CD14-positive monocyte (primary cell): ENCODE measurements around the gene ZNF865. TPM values are rescaled to one million over a fixed set of nuclear protein-coding genes. Genes with fewer than 3 reads are reported as not detected.

Experiments used
- DNase-seq, 3 donors: peaks; one replicate each; pipeline ENCODE4 v3.0.0-alpha.2; 2011 to 2022
- H2AFZ ChIP-seq: 2 replicates; pipeline ENCODE4 v1.6.0; 2012; ENCODE audit warnings: mild to moderate bottlenecking, low read depth, low read length, inconsistent platforms; ENCODE audit not compliant: insufficient read depth, poor library complexity, severe bottlenecking
- H3K27ac ChIP-seq, 2 donors: 1 replicate in 1 of 2; 2 replicates in 1 of 2; pipeline ENCODE4 v1.5.1; 2012 to 2013; ENCODE audit warnings: low read length in 2 of 2, control low read depth in 1 of 2, inconsistent platforms in 1 of 2, low read depth in 1 of 2, mild to moderate bottlenecking in 1 of 2
- H3K27me3 ChIP-seq, 2 donors: one replicate each; pipeline versions ENCODE4 v1.6.0 to v1.6.1; 2011 to 2013; ENCODE audit warnings: low read length in 2 of 2; ENCODE audit not compliant: control insufficient read depth in 2 of 2, insufficient read depth in 2 of 2
- H3K36me3 ChIP-seq, 2 donors: replicated peaks in 1 of 2; 1 replicate in 1 of 2; 2 replicates in 1 of 2; pipeline versions ENCODE4 v1.5.1 to v1.6.1; 2012 to 2013; ENCODE audit warnings: low read length in 2 of 2, control low read depth in 1 of 2, inconsistent platforms in 1 of 2, mild to moderate bottlenecking in 1 of 2; ENCODE audit not compliant: insufficient read depth in 2 of 2, control insufficient read depth in 1 of 2
- H3K4me1 ChIP-seq, 2 donors: 1 replicate in 1 of 2; 2 replicates in 1 of 2; pipeline versions ENCODE4 v1.5.1 to v1.6.1; 2012 to 2013; ENCODE audit warnings: low read length in 2 of 2, control low read depth in 1 of 2, inconsistent platforms in 1 of 2, mild to moderate bottlenecking in 1 of 2, moderate library complexity in 1 of 2; ENCODE audit not compliant: insufficient read depth in 2 of 2, control insufficient read depth in 1 of 2
- H3K4me2 ChIP-seq: replicated peaks from 2 replicates; pipeline ENCODE3; 2012; ENCODE audit warnings: low read length, moderate library complexity, mild to moderate bottlenecking; ENCODE audit not compliant: poor library complexity, severe bottlenecking; ENCODE audit errors: extremely low read depth
- H3K4me3 ChIP-seq, 3 experiments: fragments of 200-600 bp in 1 of 3; sonication (generic) in 1 of 3; replicated peaks in 1 of 3; 1 replicate in 2 of 3; 2 replicates in 1 of 3; pipeline ENCODE4 v1.5.1; 2011 to 2013; ENCODE audit warnings: low read length in 3 of 3, mild to moderate bottlenecking in 3 of 3, control low read depth in 2 of 3, low read depth in 2 of 3, inconsistent platforms in 1 of 3, moderate library complexity in 1 of 3
- H3K79me2 ChIP-seq: 2 replicates; pipeline ENCODE4 v1.6.0; 2012; ENCODE audit warnings: mild to moderate bottlenecking, control low read depth, inconsistent platforms, low read length, moderate library complexity; ENCODE audit not compliant: insufficient read depth
- H3K9ac ChIP-seq: 2 replicates; pipeline ENCODE4 v1.6.0; 2017; ENCODE audit warnings: low read length, mild to moderate bottlenecking; ENCODE audit not compliant: insufficient read depth, poor library complexity, severe bottlenecking
- H3K9me3 ChIP-seq, 2 donors: replicated peaks in 1 of 2; 1 replicate in 1 of 2; 2 replicates in 1 of 2; pipeline versions ENCODE4 v1.5.1 to v1.6.1; 2012 to 2013; ENCODE audit warnings: low read length in 2 of 2, control low read depth in 1 of 2; ENCODE audit not compliant: control insufficient read depth in 1 of 2, insufficient read depth in 1 of 2
- H4K20me1 ChIP-seq: 2 replicates; pipeline ENCODE4 v1.6.0; 2012; ENCODE audit warnings: mild to moderate bottlenecking, low read length, control low read depth, moderate library complexity; ENCODE audit not compliant: insufficient read depth
- H3K27ac Mint-ChIP-seq, 7 donors: one replicate each; pipeline ENCODE4 v1.8.0; 2020; ENCODE audit warnings: mild to moderate bottlenecking in 7 of 7, mixed read lengths in 7 of 7, moderate library complexity in 6 of 7, inconsistent platforms in 2 of 7
- H3K27me3 Mint-ChIP-seq, 3 donors: one replicate each; pipeline ENCODE4 v1.8.0; 2021 to 2022; ENCODE audit warnings: low read depth in 3 of 3, mild to moderate bottlenecking in 3 of 3, mixed read lengths in 3 of 3, moderate library complexity in 3 of 3, inconsistent platforms in 1 of 3
- H3K36me3 Mint-ChIP-seq, 2 donors: one replicate each; pipeline ENCODE4 v1.8.0; 2020; ENCODE audit warnings: mixed read lengths in 2 of 2, inconsistent platforms in 1 of 2, mild to moderate bottlenecking in 1 of 2
- H3K4me1 Mint-ChIP-seq: one replicate; pipeline ENCODE4 v1.8.0; 2020; ENCODE audit warnings: mild to moderate bottlenecking, mixed read lengths
- H3K4me3 Mint-ChIP-seq, 2 donors: one replicate each; pipeline ENCODE4 v1.8.0; 2020; ENCODE audit warnings: mild to moderate bottlenecking in 2 of 2, mixed read lengths in 2 of 2, moderate library complexity in 1 of 2
- H3K9me3 Mint-ChIP-seq, 7 donors: one replicate each; pipeline ENCODE4 v1.8.0; 2020 to 2022; ENCODE audit warnings: mixed read lengths in 7 of 7, mild to moderate bottlenecking in 6 of 7, moderate library complexity in 6 of 7, inconsistent platforms in 2 of 7
- WGBS: methylation state at CpG from one replicate; pipeline ENCODE4 v1.1.5; 2013; ENCODE audit warnings: missing lambda C conversion rate; ENCODE audit not compliant: insufficient coverage; 5-methylcytosine and 5-hydroxymethylcytosine counted together
- intact Hi-C, 2 donors: fragments of 100-400 bp; cut with micrococcal nuclease; formaldehyde crosslinking; loops; one replicate each; pipeline versions ENCODE4 v1.15.0 to v1.15.1; 2023
- polyA plus RNA-seq, 3 donors: library from polyadenylated mRNA; depleted of rRNA in 1 of 3; unstranded in 2 of 3; stranded (reverse) in 1 of 3; fragments of 300-500 nt in 2 of 3; fragments of >200 nt in 1 of 3; fragmentation: Illumina TruSeq in 2 of 3; gene quantifications; 1 replicate in 2 of 3; 2 replicates in 1 of 3; pipeline ENCODE4 v1.2.3, GENCODE V29; 2012 to 2021
- TF ChIP-seq, protein P1 (sequence below): fragments of 200-600 bp; IDR thresholded peaks from one replicate; pipeline ENCODE4 v1.8.0; 2022; ENCODE audit warnings: antibody characterized with exemption, mild to moderate bottlenecking

Gene ZNF865
- polyA plus RNA-seq, 3 donors: 0.03 to 6.0 (median 0.07) TPM

- peaks cover 15% of the 10 kb centered on the region for H3K4me1 Mint-ChIP-seq
- H3K9me3 ChIP-seq: no peaks in the 10 kb centered on the region
- H3K79me2 ChIP-seq: no peaks in the 10 kb centered on the region
- peaks cover 0 to 4% (median 0%) of the 10 kb centered on the region in 7 donors for H3K9me3 Mint-ChIP-seq
- TF ChIP-seq, protein P1, sequence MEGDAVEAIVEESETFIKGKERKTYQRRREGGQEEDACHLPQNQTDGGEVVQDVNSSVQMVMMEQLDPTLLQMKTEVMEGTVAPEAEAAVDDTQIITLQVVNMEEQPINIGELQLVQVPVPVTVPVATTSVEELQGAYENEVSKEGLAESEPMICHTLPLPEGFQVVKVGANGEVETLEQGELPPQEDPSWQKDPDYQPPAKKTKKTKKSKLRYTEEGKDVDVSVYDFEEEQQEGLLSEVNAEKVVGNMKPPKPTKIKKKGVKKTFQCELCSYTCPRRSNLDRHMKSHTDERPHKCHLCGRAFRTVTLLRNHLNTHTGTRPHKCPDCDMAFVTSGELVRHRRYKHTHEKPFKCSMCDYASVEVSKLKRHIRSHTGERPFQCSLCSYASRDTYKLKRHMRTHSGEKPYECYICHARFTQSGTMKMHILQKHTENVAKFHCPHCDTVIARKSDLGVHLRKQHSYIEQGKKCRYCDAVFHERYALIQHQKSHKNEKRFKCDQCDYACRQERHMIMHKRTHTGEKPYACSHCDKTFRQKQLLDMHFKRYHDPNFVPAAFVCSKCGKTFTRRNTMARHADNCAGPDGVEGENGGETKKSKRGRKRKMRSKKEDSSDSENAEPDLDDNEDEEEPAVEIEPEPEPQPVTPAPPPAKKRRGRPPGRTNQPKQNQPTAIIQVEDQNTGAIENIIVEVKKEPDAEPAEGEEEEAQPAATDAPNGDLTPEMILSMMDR: no peak
- no peak overlapping the region for H3K27ac Mint-ChIP-seq
- no peak overlapping the region for H3K4me2 ChIP-seq
- H3K4me1 ChIP-seq: peaks cover 17 to 22% of the 10 kb centered on the region in 2 donors
- H3K36me3 Mint-ChIP-seq: peaks cover 0 to 10% of the 10 kb centered on the region in 2 donors
- no peak overlapping the region for H3K27ac ChIP-seq
- H3K36me3 ChIP-seq: peaks cover 0 to 2% of the 10 kb centered on the region in 2 donors
- DNase-seq: no peak
- no peak overlapping the region for H3K4me3 Mint-ChIP-seq
- no peak overlapping the region for H3K4me3 ChIP-seq
- intact Hi-C loops: no loop called here
- H2AFZ ChIP-seq: no peak overlapping the region
- no peak overlapping the region for H3K9ac ChIP-seq
- 100% methylated on average over 2 of the region's 5 CpGs for WGBS
- H4K20me1 ChIP-seq: no peaks in the 10 kb centered on the region
- peaks cover 0 to 3% (median 0%) of the 10 kb centered on the region in 3 donors for H3K27me3 Mint-ChIP-seq
- H3K27me3 ChIP-seq: no peaks in the 10 kb centered on the region
Measured at GRCh38 chr19:55576746-55577145, 28.7 kb upstream of the ZNF865 start.

DNA sequence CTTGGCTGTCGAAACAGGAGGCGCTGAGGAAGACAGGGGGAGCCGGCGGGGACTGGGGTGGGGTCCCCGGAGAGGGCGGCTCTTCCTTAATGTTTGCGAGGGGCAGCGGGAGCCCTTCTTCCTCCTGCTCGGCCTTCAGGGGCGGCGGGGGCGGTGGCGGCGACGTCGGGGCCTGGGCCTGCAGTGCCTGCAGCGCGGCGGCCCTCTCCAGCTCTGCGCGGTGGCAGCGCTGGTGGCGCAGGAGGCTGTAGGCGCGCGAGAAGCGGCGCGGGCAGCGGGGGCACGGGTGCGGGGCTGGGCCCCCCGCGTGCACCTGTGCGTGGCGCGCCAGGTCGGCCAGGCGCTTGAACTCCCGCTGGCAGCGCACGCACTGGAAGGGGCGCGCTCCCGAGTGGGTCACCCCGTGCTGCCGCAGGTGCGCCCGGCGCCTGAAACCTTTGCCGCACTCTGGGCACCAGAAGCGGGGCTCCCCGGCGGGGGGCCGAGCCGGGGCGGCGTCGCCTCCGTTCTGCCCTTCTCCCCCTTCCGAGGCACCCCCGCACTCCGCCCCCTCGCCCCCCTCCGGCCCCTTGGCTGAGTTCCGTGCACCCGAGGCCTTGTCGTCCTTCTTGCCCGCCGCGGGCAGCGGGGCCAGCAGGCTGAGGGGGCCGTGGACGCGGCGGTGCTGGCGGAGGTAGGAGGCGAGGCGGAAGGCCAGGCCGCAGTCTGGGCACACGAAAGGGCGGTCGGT is 27.3 kb upstream of the ZNF865 start:
- H3K27ac Mint-ChIP-seq: no peak overlapping the region
- peaks cover 17 to 23% of the 10 kb centered on the region in 2 donors for H3K4me1 ChIP-seq
- H3K27me3 Mint-ChIP-seq: peaks cover 0 to 3% (median 0%) of the 10 kb centered on the region in 3 donors
- H3K36me3 ChIP-seq: peaks cover 0 to 2% of the 10 kb centered on the region in 2 donors
- no peak overlapping the region for H3K4me3 Mint-ChIP-seq
- H3K4me2 ChIP-seq: no peak overlapping the region
- no peaks in the 10 kb centered on the region for H3K79me2 ChIP-seq
- H3K9me3 Mint-ChIP-seq: peaks cover 0 to 4% (median 0%) of the 10 kb centered on the region in 7 donors
- H3K4me1 Mint-ChIP-seq: peaks cover 20% of the 10 kb centered on the region
- H3K9me3 ChIP-seq: no peaks in the 10 kb centered on the region
- H3K27ac ChIP-seq: no peak overlapping the region
- no peak for DNase-seq
- no peaks in the 10 kb centered on the region for H4K20me1 ChIP-seq
- H2AFZ ChIP-seq: no peak overlapping the region
- no peak overlapping the region for H3K4me3 ChIP-seq
- WGBS: 97% methylated on average over 78 of the region's 83 CpGs
- peaks cover 0 to 10% of the 10 kb centered on the region in 2 donors for H3K36me3 Mint-ChIP-seq
- TF ChIP-seq, protein P1: no peak
- H3K27me3 ChIP-seq: no peaks in the 10 kb centered on the region
- intact Hi-C loops: no loop called here
- no peak overlapping the region for H3K9ac ChIP-seq
